ENCODE measurements around the gene MMS19.

MMS19 gene

DNA sequence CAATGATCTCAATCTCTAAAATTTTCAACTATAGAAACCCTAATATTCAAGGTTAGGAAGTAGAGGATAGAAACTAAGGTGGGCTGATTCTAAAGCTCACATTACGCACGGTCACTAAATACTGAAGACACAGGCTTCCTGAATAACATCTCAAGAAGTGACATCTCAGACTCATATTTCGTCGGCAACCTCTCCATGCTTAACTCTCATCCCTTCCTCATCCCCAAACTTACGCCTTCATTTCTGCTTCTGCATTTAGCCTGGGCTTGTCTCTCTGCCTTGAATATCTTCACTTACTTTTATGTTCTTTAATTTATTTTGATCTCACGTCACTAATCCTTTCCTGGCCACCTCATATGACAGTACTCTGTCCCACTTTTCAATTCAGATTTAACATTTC, 63.0 kb downstream of the MMS19 start:
- TF ChIP-seq CTCF (IDR thresholded peaks at IDR 0.05), result no peak

DNA sequence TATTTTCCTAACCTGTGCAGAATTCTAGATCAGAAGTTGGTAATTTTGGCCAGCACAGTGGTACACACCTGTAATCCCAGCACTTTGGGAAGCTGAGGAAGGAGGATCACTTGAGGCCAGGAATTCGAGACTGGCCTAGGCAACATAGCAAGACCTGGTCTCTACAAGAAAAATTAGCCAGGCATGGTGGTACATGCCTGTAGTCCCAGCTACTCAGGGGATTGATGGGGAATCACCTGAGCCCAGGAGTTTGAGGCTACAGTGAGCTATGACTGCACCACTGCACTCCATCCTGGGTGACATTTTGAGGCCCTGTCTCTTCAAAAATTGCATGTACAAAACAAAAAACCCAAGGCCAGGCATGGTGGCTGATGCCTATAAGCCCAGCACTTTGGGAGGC, 63.7 kb downstream of the MMS19 start:
- TF ChIP-seq CTCF (IDR thresholded peaks at IDR 0.05), result no peak

- no peak for TF ChIP-seq CTCF (IDR thresholded peaks at IDR 0.05)
Measured at GRCh38 chr10:97434055-97434454, 64.2 kb downstream of the MMS19 start.

DNA sequence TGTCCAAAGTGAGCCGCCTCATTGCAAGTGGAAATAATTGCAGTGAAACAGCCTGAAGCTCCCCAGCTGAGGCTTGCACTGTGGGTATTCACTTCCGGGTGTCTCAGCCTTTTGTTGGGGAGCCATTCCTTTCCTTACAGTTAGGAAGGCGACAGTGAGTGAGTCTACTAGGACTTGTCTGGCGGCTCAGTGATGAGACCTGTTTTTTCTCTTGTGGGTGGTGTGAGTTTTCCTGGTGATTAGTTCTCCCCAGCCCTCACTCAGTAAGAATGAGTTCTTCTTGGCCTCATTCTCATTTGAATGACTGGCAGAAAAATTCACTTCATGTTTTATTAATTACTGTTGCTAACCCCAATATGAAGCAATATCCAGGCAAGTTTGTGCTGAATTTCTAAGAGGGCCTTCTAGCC, 69.6 kb downstream of the MMS19 start:
- TF ChIP-seq CTCF (IDR thresholded peaks at IDR 0.05), result no peak

DNA sequence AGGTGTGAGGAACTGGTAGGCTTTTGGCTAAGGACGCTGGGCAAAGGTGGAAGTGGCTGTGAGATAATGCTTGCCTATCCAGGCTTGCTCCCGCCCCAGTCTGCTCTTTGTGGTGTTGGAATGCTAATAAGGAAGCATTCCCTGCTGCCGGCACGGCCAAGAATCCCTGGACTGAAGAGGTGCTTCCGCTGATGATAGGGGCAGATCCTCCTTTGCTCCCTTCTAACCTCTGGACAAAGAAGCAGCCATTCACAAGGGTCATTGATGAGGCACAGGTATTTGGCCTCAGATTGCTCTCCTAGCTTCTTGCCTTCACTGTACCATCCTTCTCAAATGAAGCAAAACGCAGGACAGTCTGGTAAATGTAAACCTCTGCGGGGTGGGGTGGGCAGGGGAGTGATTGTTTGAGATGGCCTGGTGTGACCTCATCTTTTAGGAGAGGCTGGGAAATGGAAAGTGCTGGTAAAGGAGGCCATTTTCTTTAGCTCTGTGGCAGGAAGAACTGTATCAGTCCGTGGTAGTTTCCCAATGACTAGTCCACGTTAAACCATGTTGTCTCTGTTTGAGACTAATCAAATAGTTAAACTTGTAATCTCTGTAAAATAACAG, 70.5 kb downstream of the MMS19 start:
- no peak for TF ChIP-seq CTCF (IDR thresholded peaks at IDR 0.05)

- no peak for TF ChIP-seq CTCF (IDR thresholded peaks at IDR 0.05)
Measured at GRCh38 chr10:97426776-97427570, 71.2 kb downstream of the MMS19 start.

DNA sequence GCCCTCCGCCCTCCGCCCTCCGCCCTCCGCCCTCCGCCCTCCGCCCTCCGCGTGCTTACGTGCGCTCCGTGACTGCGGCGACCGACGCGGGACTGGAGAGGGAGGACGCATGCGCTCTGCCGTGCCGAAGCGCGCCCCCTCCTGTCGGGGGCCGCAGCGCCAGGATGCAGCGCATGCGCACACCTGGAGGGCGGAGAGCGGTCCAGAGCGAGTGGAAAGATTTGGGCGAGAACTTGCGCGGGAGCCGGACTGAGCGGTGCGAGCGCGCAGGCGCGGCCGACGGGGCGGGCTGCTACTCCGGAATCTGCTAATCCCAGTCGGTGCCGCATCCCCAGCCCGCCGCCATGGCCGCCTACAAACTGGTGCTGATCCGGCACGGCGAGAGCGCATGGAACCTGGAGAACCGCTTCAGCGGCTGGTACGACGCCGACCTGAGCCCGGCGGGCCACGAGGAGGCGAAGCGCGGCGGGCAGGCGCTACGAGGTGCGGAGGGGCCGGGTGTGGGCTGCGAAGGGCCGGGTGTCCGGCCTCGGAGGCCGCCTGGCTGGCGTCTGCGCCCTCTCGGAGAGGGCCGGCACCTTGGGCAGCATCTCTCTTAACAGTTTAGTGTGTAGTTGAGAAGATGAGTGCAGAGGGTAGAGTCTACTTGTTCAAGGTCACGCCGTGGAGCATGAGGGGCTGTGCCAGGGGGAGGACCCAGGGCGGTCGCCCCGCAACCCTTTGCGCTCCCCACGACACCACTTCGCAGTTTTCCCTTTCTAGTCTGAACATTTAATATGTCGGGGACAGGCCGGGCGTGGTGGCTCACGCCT, 72.1 kb downstream of the MMS19 start, which contains the start of gene PGAM1:
TSS of gene PGAM1 (plus strand) at position 228 of the 812 bp plus-strand sequence. CDS start at position 345, 117 bp downstream.
- TF ChIP-seq CTCF (IDR thresholded peaks at IDR 0.05), result peak; percentile 82
